ENCODE results near the gene CCZ1.
A peak's percentile ranks its signal among the peaks of the same experiment; 100 is the strongest.
"Not testable (repeated sequence)": the region's sequence is repeated elsewhere in the genome, so short reads cannot be mapped to it uniquely, and the experiment has no call there.

The CCZ1 gene

DNA sequence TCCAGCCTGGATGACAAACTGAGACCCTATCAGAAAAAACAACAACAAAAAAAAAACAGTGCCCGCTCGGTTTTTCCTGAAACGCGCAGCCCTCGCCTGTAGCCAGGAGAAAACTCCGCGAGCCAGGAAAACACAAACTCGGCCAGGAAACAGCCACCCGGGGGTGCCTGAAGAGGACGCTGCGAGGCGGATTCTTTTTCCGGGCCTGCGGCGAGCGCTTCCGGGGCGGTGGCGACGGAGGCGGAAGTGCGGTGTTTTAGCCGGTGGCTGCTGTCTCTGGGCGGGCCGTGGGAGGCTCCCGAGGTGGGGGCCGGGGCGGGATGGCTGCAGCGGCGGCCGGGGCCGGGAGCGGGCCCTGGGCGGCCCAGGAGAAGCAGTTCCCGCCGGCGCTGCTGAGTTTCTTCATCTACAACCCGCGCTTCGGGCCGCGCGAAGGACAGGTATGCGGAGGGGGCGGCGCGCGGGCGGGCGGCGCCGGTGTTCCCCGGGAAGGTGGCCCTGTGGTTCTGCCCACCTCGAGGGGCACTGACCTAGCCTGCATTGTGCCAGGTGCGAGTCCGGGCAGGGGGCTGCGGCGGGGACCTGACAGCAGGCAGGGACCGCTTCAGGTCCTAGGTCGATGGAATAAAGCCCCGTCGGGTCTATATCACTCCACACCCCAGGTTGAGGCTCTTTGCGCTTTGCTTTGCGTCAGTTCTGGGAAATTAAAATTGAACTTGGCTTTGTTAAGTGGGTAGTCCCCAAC lies at the start of gene CCZ1:
Gene CCZ1 (plus strand): TSS at position 254 of the 745 bp plus-strand sequence. CDS start 67 bp downstream, at position 321.
- not testable (repeated sequence) for H3K9me3 ChIP-seq (replicated peaks in 1 of 11); H4K20me1 ChIP-seq; H3K4me1 ChIP-seq; H3K27me3 ChIP-seq
- peak within 1 kb of the TSS; percentile 26 to 62 (median 48); a peak in 17 of 22 replicates for H3K4me2 ChIP-seq
- peak within 1 kb of the TSS; percentile 48 to 71 (median 65); a peak in 15 of 22 replicates for H3K9ac ChIP-seq
- peak within 1 kb of the TSS; percentile 44 to 64 (median 53) for H3K4me3 ChIP-seq
- H3K27ac ChIP-seq: peak within 1 kb of the TSS; percentile 46 to 73 (median 68); a peak in 20 of 22 replicates
- H3K36me3 ChIP-seq: peaks cover 8 to 23% (median 19%) of the 10 kb centered on the region in 11 experiments; a peak in 17 of 22 replicates

DNA sequence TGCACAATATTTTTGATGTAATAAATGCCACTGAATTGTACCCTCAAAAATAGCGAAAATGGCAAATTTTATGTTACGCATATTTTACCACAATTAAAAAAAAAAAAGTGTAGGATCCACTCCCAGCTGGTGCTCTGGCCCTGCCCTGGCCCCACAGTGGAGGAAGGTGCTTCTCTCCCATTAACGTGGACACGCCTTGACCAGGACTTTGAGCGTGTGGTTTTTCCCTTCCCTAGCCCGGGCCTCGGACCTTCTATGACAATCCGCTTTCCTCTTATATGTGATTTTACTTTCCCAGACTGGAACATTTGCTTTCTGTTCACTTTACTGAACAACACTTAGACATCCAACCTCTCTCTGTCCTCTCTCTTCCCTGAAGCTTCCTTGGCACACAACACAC lies 47.6 kb upstream of the CCZ1 start:
- TF ChIP-seq Cebpa-rat (IDR thresholded peaks at IDR 0.05): no peak
- Histone ChIP-seq H3K4me1 (peaks cover 0 to 18% (median 11%) of the 10 kb centered on the region in 10 experiments; a peak in 11 of 20 replicates), H3K36me3 (no peaks in the 10 kb centered on the region; a peak in 1 of 22 replicates), H3K9me3 (replicated peaks in 1 of 11) (no peaks in the 10 kb centered on the region), H3K4me3 (no peak overlapping the region), H3K27me3 (no peaks in the 10 kb centered on the region), H4K20me1 (no peaks in the 10 kb centered on the region), H3K9ac (no peak overlapping the region), H3K27ac (no peak overlapping the region), H3K4me2 (peak overlapping the region in 2 of 11 experiments; percentile 25 to 27; a peak in 2 of 22 replicates)

DNA sequence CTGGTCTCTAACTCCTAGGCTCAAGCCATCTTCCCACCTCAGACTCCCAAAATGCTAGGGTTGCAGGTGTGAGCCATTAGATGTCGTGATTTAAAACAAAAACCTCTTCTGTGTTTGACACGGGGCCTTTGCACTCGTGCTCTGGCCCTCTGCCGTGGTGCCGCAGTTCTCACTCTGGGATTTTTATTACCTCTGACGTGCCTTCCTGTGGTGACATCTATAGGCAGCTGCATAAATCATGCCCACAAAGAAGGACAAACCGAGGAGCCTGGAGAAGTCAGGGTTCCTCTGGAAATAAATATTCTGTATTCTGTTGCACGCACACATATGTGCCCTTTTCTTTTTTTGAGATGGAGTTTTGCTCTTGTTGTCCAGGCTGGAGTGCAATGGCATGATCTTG lies 43.8 kb upstream of the CCZ1 start:
- no peaks in the 10 kb centered on the region for H4K20me1 ChIP-seq
- no peaks in the 10 kb centered on the region for H3K27me3 ChIP-seq
- H3K9me3 ChIP-seq (replicated peaks in 1 of 11): no peaks in the 10 kb centered on the region
- no peak overlapping the region for H3K9ac ChIP-seq
- no peak overlapping the region for H3K4me3 ChIP-seq
- no peak overlapping the region for H3K4me2 ChIP-seq
- TF ChIP-seq Cebpa-rat (IDR thresholded peaks at IDR 0.05): no peak
- no peaks in the 10 kb centered on the region for H3K36me3 ChIP-seq
- H3K27ac ChIP-seq: no peak overlapping the region
- H3K4me1 ChIP-seq: peaks cover 0 to 18% (median 11%) of the 10 kb centered on the region in 10 experiments; a peak in 11 of 20 replicates

DNA sequence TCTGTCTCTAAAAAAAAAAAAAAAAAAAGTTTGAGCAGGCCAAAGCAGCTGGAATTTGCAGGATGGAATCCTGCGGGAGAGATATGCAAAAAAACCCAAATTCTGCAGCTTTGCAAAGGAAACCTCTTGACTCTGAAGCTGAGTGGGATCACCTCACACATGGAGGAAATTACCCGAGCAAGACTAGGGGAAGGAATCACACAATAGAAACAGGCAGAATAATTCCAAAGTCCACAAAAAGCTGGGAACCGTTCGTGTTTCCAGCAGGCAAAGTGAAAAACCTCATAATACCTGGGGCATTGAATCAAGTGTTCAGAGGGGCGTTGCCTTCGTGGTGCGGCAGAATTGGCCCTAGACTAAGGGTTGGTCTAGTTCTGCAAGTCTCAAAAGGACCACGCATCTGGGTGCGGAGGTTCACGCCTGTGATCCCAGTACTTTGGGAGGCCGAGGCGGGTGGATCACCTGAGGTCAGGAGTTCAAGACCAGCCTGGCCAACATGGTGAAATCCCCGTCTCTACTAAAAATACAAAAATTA lies 41.4 kb upstream of the CCZ1 start:
- not testable (repeated sequence) for H3K4me3 ChIP-seq; H3K9ac ChIP-seq; H3K27ac ChIP-seq; H3K27me3 ChIP-seq; H3K4me2 ChIP-seq; H3K4me1 ChIP-seq; H3K9me3 ChIP-seq (replicated peaks in 1 of 11); H3K36me3 ChIP-seq; H4K20me1 ChIP-seq

DNA sequence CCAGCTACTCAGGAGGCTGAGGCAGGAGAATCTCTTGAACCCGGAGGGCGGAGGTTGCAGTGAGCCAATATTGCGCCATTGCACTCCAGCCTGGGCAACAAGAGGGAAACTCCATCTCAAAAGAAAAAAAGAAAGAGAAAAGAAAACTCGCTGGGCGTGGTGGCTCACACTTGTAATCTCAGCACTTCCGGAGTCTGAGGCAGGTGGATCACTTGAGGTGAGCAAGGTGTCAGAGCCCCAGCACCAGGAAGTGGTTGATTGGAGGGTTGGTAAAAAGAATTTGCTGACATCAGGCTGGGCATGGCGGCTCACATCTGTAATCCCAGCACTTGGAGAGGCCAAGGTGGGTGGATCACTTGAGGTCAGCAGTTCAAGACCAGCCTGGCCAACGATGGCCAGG lies 40.0 kb upstream of the CCZ1 start:
- H3K4me2 ChIP-seq, H3K27ac ChIP-seq: not testable (repeated sequence)

DNA sequence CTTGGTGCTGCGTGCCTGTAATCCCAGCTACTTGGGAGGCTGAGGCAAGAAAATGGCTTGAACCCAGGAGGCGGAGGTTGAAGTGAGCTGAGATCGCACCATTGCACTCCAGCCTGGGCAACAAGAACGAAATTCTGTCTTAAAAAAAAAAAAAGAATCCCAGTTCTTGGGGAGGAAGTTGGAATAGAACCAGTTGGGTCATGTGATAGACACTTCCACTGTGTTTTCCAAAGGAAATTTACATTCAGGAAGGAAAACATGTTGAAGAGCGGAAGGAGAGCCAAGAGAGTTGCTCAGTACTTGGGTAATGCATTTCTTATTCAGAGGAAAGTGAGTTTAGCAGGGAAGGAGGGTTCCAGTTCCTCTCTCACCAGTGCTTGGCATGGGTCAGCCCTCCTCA lies 37.3 kb upstream of the CCZ1 start:
- H3K36me3 ChIP-seq; H3K27ac ChIP-seq; H3K27me3 ChIP-seq; H3K9ac ChIP-seq; H3K9me3 ChIP-seq (replicated peaks in 1 of 11); H4K20me1 ChIP-seq; H3K4me3 ChIP-seq; H3K4me2 ChIP-seq: not testable (repeated sequence)
- H3K4me1 ChIP-seq: peaks cover 0 to 18% (median 6%) of the 10 kb centered on the region in 10 experiments; a peak in 10 of 20 replicates

More for the DNA sequence above, 40.0 kb upstream of the CCZ1 start:
- not testable (repeated sequence) for H3K9me3 ChIP-seq (replicated peaks in 1 of 11); H3K4me1 ChIP-seq; H3K27me3 ChIP-seq; H3K9ac ChIP-seq; H3K36me3 ChIP-seq; H3K4me3 ChIP-seq; H4K20me1 ChIP-seq

DNA sequence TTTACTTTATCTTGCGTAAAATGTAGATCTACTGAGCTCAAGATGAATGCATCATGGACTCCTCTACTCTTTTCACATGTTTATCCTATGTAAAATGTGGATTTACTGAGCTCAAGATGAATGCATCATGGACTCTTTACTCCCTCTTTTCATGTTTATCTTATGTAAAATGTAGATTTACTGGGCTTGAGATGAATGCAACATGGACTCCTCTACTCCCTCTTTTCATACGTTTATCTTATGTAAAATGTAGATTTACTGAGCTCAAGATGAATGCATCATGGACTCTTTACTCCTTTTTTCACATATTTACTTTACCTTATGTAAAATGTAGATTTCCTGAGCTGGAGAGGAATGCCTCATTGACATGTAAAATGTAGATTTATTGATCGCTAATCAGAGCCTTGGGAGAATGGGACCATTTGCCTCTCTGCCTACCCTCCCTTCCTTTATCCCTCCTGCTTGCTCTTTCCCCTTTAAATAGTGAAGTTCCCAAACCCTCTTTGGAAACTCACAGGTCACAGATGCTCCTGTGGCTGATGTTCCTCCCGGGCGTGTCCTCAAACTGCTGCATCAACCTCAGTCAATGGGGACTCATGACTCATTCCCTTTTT lies 35.7 kb upstream of the CCZ1 start:
- H3K4me2 ChIP-seq; H4K20me1 ChIP-seq; H3K27ac ChIP-seq; H3K36me3 ChIP-seq; H3K27me3 ChIP-seq; H3K9ac ChIP-seq; H3K9me3 ChIP-seq (replicated peaks in 1 of 11); H3K4me3 ChIP-seq: not testable (repeated sequence)
- peaks cover 0 to 23% (median 6%) of the 10 kb centered on the region in 10 experiments; a peak in 10 of 20 replicates for H3K4me1 ChIP-seq

DNA sequence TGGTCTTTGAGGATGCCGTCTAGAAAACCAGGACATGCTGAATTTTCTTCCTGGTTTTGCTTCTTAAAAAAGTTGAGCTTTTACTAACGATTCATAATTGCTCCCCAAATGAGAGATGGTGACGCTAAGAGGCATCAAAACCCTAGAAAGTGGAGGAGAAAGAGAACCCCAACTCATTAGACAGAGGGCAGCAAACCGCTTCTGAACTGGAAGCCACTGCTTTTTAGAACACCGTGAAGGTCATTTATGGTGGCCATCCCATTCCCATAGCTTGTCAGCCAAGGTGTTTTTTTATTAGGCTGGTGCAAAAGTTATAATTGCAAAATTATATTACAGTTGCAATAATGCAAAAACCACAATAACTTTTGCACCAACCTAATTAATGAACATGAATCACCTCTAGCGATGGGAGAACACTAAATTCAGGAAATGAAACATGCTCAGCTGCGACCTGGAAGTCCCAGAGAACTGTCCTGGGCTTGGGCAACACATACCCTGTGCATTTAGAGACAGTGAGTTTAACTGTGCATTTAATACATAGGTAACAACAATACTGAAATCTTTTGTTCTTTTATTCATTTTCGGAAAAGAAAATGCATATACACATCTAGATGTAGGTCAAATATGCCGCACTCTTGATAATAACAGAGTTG lies 33.1 kb upstream of the CCZ1 start:
- H3K4me1 ChIP-seq: peaks cover 0 to 23% (median 6%) of the 10 kb centered on the region in 10 experiments; a peak in 10 of 20 replicates
- H4K20me1 ChIP-seq; H3K9me3 ChIP-seq (replicated peaks in 1 of 11); H3K27ac ChIP-seq; H3K4me2 ChIP-seq; H3K27me3 ChIP-seq; H3K9ac ChIP-seq; H3K4me3 ChIP-seq; H3K36me3 ChIP-seq: not testable (repeated sequence)

DNA sequence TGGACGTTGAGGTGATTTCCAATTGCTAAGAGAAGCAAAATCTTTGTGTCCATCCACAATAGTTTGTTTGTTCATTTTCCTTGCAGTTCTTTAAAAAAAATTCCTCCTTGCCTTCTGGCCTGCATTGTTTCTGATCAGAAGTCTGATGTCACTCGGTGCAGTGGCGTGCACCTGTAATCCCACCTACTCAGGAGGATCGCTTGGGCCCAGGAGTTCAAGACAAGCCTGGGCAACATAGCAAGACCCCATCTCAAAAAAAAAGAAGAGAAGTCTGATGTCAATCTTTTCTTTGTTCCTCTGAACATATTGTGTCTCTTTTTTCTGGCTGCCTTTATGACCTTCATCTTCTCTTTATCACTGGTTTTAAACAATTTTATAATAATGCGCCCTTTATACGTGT lies 31.5 kb upstream of the CCZ1 start:
- H3K27ac ChIP-seq: no peak overlapping the region
- H3K4me2 ChIP-seq: no peak overlapping the region
- no peak for TF ChIP-seq Cebpa-rat (IDR thresholded peaks at IDR 0.05)
- H4K20me1 ChIP-seq: no peaks in the 10 kb centered on the region
- no peaks in the 10 kb centered on the region for H3K27me3 ChIP-seq
- peaks cover 0 to 23% (median 6%) of the 10 kb centered on the region in 10 experiments; a peak in 10 of 20 replicates for H3K4me1 ChIP-seq
- no peak overlapping the region for H3K9ac ChIP-seq
- no peak overlapping the region for H3K4me3 ChIP-seq
- H3K9me3 ChIP-seq (replicated peaks in 1 of 11): no peaks in the 10 kb centered on the region
- no peaks in the 10 kb centered on the region for H3K36me3 ChIP-seq

DNA sequence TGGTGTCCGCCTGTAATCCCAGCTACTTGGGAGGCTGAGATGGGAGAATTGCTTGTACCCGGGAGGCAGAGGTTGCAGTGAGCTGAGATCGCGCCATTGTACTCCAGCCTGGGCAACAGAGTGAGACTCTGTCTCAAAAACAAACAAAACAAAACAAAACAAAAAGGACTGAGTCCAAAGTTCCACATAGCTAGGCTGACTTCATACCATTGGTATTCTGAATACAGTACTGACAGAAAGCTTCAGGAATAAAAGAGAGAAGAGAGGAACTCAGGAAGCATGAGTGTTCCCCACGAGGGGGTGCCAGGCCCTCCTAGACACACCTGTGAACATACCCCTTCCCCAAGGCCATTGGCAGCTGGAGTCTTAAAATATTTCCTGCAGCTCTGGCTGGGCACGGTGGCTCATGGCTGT lies 29.6 kb upstream of the CCZ1 start:
- not testable (repeated sequence) for H3K9ac ChIP-seq; H3K36me3 ChIP-seq; H3K4me2 ChIP-seq; H3K4me3 ChIP-seq; H3K27me3 ChIP-seq; H3K27ac ChIP-seq; H4K20me1 ChIP-seq; H3K9me3 ChIP-seq (replicated peaks in 1 of 11)
- peaks cover 0 to 23% (median 6%) of the 10 kb centered on the region in 10 experiments; a peak in 10 of 20 replicates for H3K4me1 ChIP-seq
